Thyroid gland (tissue), 4 donors: ENCODE results near the gene CDHR4. TPM values are rescaled to one million over a fixed set of nuclear protein-coding genes. Genes with fewer than 3 reads are reported as not detected.

Experiments
- DNase-seq, 2 donors: peaks; one replicate each; pipeline ENCODE4 v3.0.0-alpha.2; 2019
- H3K27ac ChIP-seq, 3 donors: fragments of 200-600 bp; sonication (generic); 1 replicate in 2 of 3; 2 replicates in 1 of 3; pipeline ENCODE4 v1.5.1; 2016 to 2019; ENCODE audit warnings: mild to moderate bottlenecking in 1 of 3, moderate library complexity in 1 of 3
- H3K27me3 ChIP-seq: fragments of 200-600 bp; sonication (generic); one replicate; pipeline ENCODE4 v1.5.1; 2019
- H3K36me3 ChIP-seq, 2 donors: fragments of 200-600 bp; sonication (generic); one replicate each; pipeline ENCODE4 v1.5.1; 2016 to 2019
- H3K4me1 ChIP-seq, 2 donors: fragments of 200-600 bp; sonication (generic); one replicate each; pipeline ENCODE4 v1.5.1; 2017 to 2019
- H3K4me3 ChIP-seq, 3 donors: fragments of 200-600 bp; sonication (generic); replicated peaks in 1 of 3; 1 replicate in 2 of 3; 2 replicates in 1 of 3; pipeline ENCODE4 v1.5.1; 2016; ENCODE audit warnings: mild to moderate bottlenecking in 1 of 3
- H3K9me3 ChIP-seq: fragments of 200-600 bp; sonication (generic); one replicate; pipeline ENCODE4 v1.5.1; 2017
- POLR2A ChIP-seq, 2 donors: fragments of 450-650 bp; IDR thresholded peaks; one replicate each; pipeline ENCODE4 v1.6.1; 2017; ENCODE audit warnings: antibody characterized with exemption in 2 of 2, mild to moderate bottlenecking in 2 of 2, moderate library complexity in 1 of 2
- WGBS, 2 donors: methylation state at CpG; one replicate each; pipeline ENCODE4 v1.1.5; 2017; 5-methylcytosine and 5-hydroxymethylcytosine counted together
- intact Hi-C: fragments of 100-400 bp; cut with DNase I; formaldehyde crosslinking; loops from one replicate; pipeline ENCODE4 v1.15.1; 2023
- total RNA-seq, 4 donors: library from RNA; depleted of rRNA; stranded (reverse); fragments of >200 nt; gene quantifications; one replicate each; pipeline ENCODE4 v1.2.3, GENCODE V29; 2016
- TF ChIP-seq, protein P1 (sequence below), 6 experiments: fragments of 200-600 bp in 3 of 6; fragments of 450-650 bp in 3 of 6; sonication (generic) in 3 of 6; IDR thresholded peaks; one replicate each; pipeline ENCODE4 v1.5.1; 2016 to 2019; ENCODE audit warnings: antibody characterized with exemption in 6 of 6, mild to moderate bottlenecking in 2 of 6, inconsistent platforms in 1 of 6, moderate library complexity in 1 of 6

The CDHR4 gene
- total RNA-seq, 4 donors from 2014 or later: not detected

DNA sequence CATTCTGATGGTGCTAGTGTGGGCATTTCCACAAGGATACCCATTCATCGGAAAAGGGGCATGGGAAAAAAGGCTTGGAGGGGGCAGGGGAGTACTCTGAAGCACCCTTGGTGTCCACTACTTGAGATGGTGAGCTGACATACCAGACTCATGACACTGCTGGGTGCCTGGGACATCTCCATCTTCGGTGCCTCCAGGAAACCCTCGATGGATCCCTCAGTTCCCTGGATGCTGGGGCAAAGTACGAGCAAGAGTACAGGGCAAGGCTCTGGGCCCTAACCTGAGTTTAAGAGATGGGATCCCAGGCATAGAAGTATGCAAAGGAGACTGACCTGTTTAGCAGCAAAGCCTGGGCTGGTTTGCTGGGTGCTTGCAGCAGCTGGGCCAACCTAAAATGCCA lies 8.1 kb downstream of the CDHR4 start:
- WGBS, 2 donors: 85 to 95% methylated on average over 4 of the region's 4 CpGs
- Histone ChIP-seq H3K36me3 (no peaks in the 10 kb centered on the region), H3K4me3 (no peak overlapping the region), H3K4me1 (peaks cover 5 to 9% of the 10 kb centered on the region in 2 donors), H3K27me3 (no peaks in the 10 kb centered on the region), H3K9me3 (no peaks in the 10 kb centered on the region), H3K27ac (no peak overlapping the region)
- DNase-seq: no peak
- intact Hi-C loops: no loop called here
- TF ChIP-seq POLR2A (IDR thresholded peaks at IDR 0.05): no peak
- TF ChIP-seq, protein P1, sequence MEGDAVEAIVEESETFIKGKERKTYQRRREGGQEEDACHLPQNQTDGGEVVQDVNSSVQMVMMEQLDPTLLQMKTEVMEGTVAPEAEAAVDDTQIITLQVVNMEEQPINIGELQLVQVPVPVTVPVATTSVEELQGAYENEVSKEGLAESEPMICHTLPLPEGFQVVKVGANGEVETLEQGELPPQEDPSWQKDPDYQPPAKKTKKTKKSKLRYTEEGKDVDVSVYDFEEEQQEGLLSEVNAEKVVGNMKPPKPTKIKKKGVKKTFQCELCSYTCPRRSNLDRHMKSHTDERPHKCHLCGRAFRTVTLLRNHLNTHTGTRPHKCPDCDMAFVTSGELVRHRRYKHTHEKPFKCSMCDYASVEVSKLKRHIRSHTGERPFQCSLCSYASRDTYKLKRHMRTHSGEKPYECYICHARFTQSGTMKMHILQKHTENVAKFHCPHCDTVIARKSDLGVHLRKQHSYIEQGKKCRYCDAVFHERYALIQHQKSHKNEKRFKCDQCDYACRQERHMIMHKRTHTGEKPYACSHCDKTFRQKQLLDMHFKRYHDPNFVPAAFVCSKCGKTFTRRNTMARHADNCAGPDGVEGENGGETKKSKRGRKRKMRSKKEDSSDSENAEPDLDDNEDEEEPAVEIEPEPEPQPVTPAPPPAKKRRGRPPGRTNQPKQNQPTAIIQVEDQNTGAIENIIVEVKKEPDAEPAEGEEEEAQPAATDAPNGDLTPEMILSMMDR (IDR thresholded peaks at IDR 0.05): no peak

- no peaks in the 10 kb centered on the region for H3K9me3 ChIP-seq
- H3K27me3 ChIP-seq: no peaks in the 10 kb centered on the region
- H3K36me3 ChIP-seq: no peaks in the 10 kb centered on the region
- H3K4me3 ChIP-seq: no peak overlapping the region
- H3K27ac ChIP-seq: no peak overlapping the region
- 69 to 73% methylated on average over 9 of the region's 9 CpGs for WGBS, 2 donors
- TF ChIP-seq POLR2A (IDR thresholded peaks at IDR 0.05): no peak
- TF ChIP-seq, protein P1 (IDR thresholded peaks at IDR 0.05): no peak
- H3K4me1 ChIP-seq: peaks cover 5 to 9% of the 10 kb centered on the region in 2 donors
- no peak for DNase-seq
- intact Hi-C loops: no loop called here
Observed at GRCh38 chr3:49790626-49791411, 8.9 kb downstream of the CDHR4 start.

DNA sequence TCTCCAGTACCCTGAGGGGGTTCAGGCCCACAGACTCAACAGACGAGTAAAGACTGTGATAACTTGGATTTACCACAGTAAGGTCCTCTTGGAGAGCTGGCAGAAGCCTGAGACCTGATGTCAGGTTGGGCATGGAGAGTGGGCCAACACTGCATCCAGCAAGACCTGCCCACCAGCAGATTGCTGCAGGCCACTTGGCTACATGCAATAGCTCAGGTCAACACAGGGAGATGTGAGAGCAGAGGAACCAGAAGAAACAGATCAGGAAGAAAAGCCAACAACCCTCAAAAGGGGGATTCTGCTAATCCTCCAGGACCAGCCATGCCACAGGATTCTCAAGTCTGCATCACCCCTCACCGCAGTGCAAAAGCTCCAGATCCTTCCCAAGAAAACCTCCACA lies 11.6 kb downstream of the CDHR4 start:
- 92 to 97% methylated on average over 2 of the region's 2 CpGs for WGBS, 2 donors
- Histone ChIP-seq H3K27ac (no peak overlapping the region), H3K9me3 (no peaks in the 10 kb centered on the region), H3K4me1 (peaks cover 11 to 28% of the 10 kb centered on the region in 2 donors), H3K27me3 (no peaks in the 10 kb centered on the region), H3K36me3 (no peaks in the 10 kb centered on the region), H3K4me3 (no peak overlapping the region)
- TF ChIP-seq, protein P1 (IDR thresholded peaks at IDR 0.05): no peak
- no peak for TF ChIP-seq POLR2A (IDR thresholded peaks at IDR 0.05)
- intact Hi-C loops: loop anchor here (5.0 kb wide), 1 partner anchor 66 kb away; the partner anchor contains the start of gene GMPPB
- DNase-seq: no peak

- Histone ChIP-seq H3K4me1 (peaks cover 11 to 28% of the 10 kb centered on the region in 2 donors), H3K36me3 (no peaks in the 10 kb centered on the region), H3K27ac (peak overlapping the region in 1 of 3 donors; percentile 98), H3K4me3 (no peak overlapping the region), H3K9me3 (no peaks in the 10 kb centered on the region), H3K27me3 (no peaks in the 10 kb centered on the region)
- 85 to 89% methylated on average over 5 of the region's 5 CpGs for WGBS, 2 donors
- intact Hi-C loops: loop anchor here (5.0 kb wide), 1 partner anchor 65 kb away; the partner anchor contains the start of gene GMPPB
- no peak for DNase-seq
- TF ChIP-seq POLR2A (IDR thresholded peaks at IDR 0.05): no peak
- TF ChIP-seq, protein P1 (IDR thresholded peaks at IDR 0.05): no peak
Observed at GRCh38 chr3:49787536-49787935, 12.1 kb downstream of the CDHR4 start.

GRCh38 chr3:49787182-49787464 lies 12.6 kb downstream of the CDHR4 start:
- Histone ChIP-seq H3K27ac (peak overlapping the region; percentile 97 to 98 (median 97)), H3K9me3 (no peaks in the 10 kb centered on the region), H3K27me3 (no peaks in the 10 kb centered on the region), H3K4me3 (no peak overlapping the region), H3K4me1 (peaks cover 11 to 28% of the 10 kb centered on the region in 2 donors), H3K36me3 (no peaks in the 10 kb centered on the region)
- TF ChIP-seq, protein P1 (IDR thresholded peaks at IDR 0.05): no peak
- TF ChIP-seq POLR2A (IDR thresholded peaks at IDR 0.05): no peak
- intact Hi-C loops: loop anchor here (5.0 kb wide), 1 partner anchor 65 kb away; the partner anchor contains the start of gene GMPPB
- DNase-seq: no peak
- 75 to 86% methylated on average over 3 of the region's 3 CpGs for WGBS, 2 donors
